HG03565 (cell line): ENCODE measurements around the gene ATP6V0B.
A peak's percentile ranks its signal among the peaks of the same experiment; 100 is the strongest.

ENCODE experiments used
- ATAC-seq: cut with Tn5 transposase; IDR thresholded peaks from one replicate; pipeline ENCODE4 v1.9.1; 2021; ENCODE audit warnings: mild to moderate bottlenecking, moderate library complexity; ENCODE audit not compliant: unreplicated experiment

ATP6V0B gene

GRCh38 chr1:43974443-43975248 is at the start of gene ATP6V0B:
ATP6V0B (plus strand) TSS chr1:43974960; CDS start chr1:43975041, 81 bp downstream.
- ATAC-seq, result peak; percentile 43

GRCh38 chr1:43925846-43926245 is 48.9 kb upstream of the ATP6V0B start:
- no peak for ATAC-seq

- ATAC-seq, result no peak
These were observed 44.4 kb upstream of the ATP6V0B start for GRCh38 chr1:43930168-43930948.

- no peak for ATAC-seq
These were observed 43.8 kb upstream of the ATP6V0B start for GRCh38 chr1:43930949-43931275.

GRCh38 chr1:43931711-43932660 is 42.8 kb upstream of the ATP6V0B start:
- no peak for ATAC-seq

GRCh38 chr1:43932786-43933385 is 41.9 kb upstream of the ATP6V0B start:
- no peak for ATAC-seq

- no peak for ATAC-seq
These were observed 41.2 kb upstream of the ATP6V0B start, which contains the start of gene ARTN for GRCh38 chr1:43933386-43934100. ARTN (plus strand) TSS chr1:43933801; CDS start chr1:43935657, 1,856 bp downstream.

GRCh38 chr1:43934101-43934985 is 40.4 kb upstream of the ATP6V0B start:
- no peak for ATAC-seq

GRCh38 chr1:43934986-43935324 is 39.8 kb upstream of the ATP6V0B start:
- ATAC-seq, result no peak

GRCh38 chr1:43935711-43936427 is 38.9 kb upstream of the ATP6V0B start:
- ATAC-seq, result no peak

GRCh38 chr1:43936431-43937151 is 38.2 kb upstream of the ATP6V0B start:
- ATAC-seq, result no peak

GRCh38 chr1:43937179-43937865 is 37.4 kb upstream of the ATP6V0B start:
- no peak for ATAC-seq

- no peak for ATAC-seq
These were observed 36.4 kb upstream of the ATP6V0B start for GRCh38 chr1:43938383-43938782.

- no peak for ATAC-seq
These were observed 35.7 kb upstream of the ATP6V0B start for GRCh38 chr1:43938892-43939587.

- no peak for ATAC-seq
These were observed 32.3 kb upstream of the ATP6V0B start for GRCh38 chr1:43942411-43942810.

GRCh38 chr1:43944860-43945259 is 29.9 kb upstream of the ATP6V0B start:
- no peak for ATAC-seq
